ENCODE data around the gene VWA3A.

- TF ChIP-seq RAD21 (IDR thresholded peaks at IDR 0.05; ENCODE audit: low read depth), result no peak
- TF ChIP-seq, protein P1, sequence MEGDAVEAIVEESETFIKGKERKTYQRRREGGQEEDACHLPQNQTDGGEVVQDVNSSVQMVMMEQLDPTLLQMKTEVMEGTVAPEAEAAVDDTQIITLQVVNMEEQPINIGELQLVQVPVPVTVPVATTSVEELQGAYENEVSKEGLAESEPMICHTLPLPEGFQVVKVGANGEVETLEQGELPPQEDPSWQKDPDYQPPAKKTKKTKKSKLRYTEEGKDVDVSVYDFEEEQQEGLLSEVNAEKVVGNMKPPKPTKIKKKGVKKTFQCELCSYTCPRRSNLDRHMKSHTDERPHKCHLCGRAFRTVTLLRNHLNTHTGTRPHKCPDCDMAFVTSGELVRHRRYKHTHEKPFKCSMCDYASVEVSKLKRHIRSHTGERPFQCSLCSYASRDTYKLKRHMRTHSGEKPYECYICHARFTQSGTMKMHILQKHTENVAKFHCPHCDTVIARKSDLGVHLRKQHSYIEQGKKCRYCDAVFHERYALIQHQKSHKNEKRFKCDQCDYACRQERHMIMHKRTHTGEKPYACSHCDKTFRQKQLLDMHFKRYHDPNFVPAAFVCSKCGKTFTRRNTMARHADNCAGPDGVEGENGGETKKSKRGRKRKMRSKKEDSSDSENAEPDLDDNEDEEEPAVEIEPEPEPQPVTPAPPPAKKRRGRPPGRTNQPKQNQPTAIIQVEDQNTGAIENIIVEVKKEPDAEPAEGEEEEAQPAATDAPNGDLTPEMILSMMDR (IDR thresholded peaks at IDR 0.05 in 2 of 3, conservative IDR thresholded peaks at IDR 0.05 in 1 of 3; ENCODE audit: borderline replicate concordance in 1 of 3, insufficient read depth in 1 of 3, low read depth in 2 of 3, low read length in 2 of 3), result no peak
- no peak for TF ChIP-seq POLR2A (IDR thresholded peaks at IDR 0.05; ENCODE audit: borderline replicate concordance, extremely low read depth, insufficient read depth, insufficient read length)
- TF ChIP-seq POLR2AphosphoS5 (IDR thresholded peaks at IDR 0.05; ENCODE audit: low read depth, low read length), result no peak
- no peak for TF ChIP-seq EZH2phosphoT487 (IDR thresholded peaks at IDR 0.05; ENCODE audit: borderline replicate concordance)
- no peak for TF ChIP-seq EZH2 (IDR thresholded peaks at IDR 0.05)
- TF ChIP-seq, protein P2, sequence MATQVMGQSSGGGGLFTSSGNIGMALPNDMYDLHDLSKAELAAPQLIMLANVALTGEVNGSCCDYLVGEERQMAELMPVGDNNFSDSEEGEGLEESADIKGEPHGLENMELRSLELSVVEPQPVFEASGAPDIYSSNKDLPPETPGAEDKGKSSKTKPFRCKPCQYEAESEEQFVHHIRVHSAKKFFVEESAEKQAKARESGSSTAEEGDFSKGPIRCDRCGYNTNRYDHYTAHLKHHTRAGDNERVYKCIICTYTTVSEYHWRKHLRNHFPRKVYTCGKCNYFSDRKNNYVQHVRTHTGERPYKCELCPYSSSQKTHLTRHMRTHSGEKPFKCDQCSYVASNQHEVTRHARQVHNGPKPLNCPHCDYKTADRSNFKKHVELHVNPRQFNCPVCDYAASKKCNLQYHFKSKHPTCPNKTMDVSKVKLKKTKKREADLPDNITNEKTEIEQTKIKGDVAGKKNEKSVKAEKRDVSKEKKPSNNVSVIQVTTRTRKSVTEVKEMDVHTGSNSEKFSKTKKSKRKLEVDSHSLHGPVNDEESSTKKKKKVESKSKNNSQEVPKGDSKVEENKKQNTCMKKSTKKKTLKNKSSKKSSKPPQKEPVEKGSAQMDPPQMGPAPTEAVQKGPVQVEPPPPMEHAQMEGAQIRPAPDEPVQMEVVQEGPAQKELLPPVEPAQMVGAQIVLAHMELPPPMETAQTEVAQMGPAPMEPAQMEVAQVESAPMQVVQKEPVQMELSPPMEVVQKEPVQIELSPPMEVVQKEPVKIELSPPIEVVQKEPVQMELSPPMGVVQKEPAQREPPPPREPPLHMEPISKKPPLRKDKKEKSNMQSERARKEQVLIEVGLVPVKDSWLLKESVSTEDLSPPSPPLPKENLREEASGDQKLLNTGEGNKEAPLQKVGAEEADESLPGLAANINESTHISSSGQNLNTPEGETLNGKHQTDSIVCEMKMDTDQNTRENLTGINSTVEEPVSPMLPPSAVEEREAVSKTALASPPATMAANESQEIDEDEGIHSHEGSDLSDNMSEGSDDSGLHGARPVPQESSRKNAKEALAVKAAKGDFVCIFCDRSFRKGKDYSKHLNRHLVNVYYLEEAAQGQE (IDR thresholded peaks at IDR 0.05; ENCODE audit: low read depth), result no peak
- no peak for TF ChIP-seq ZFX (IDR thresholded peaks at IDR 0.05)
- TF ChIP-seq SP1 (IDR thresholded peaks at IDR 0.05; ENCODE audit: low read depth), result no peak
- TF ChIP-seq ATF3 (IDR thresholded peaks at IDR 0.05), result no peak
- no peak for TF ChIP-seq TCF7L2 (IDR thresholded peaks at IDR 0.05; ENCODE audit: borderline replicate concordance, extremely low read depth, insufficient read depth, insufficient read length)
- no peak for TF ChIP-seq JUND (IDR thresholded peaks at IDR 0.05)
- no peak for TF ChIP-seq MAX (IDR thresholded peaks at IDR 0.05)
- TF ChIP-seq SRF (IDR thresholded peaks at IDR 0.05; ENCODE audit: low read depth), result no peak
Observed at GRCh38 chr16:22103441-22103840, 11.1 kb downstream of the VWA3A start.

Measured in HCT116 (cell line).